GM12872 (cell line): ENCODE measurements around the gene PYY.

Experiments used
- CTCF ChIP-seq: IDR thresholded peaks from 3 replicates; pipeline ENCODE4 v1.5.1; 2011; ENCODE audit warnings: low read depth, mild to moderate bottlenecking, low read length, moderate library complexity; ENCODE audit not compliant: insufficient read depth

PYY gene

GRCh38 chr17:43946781-43947180 lies 7.0 kb downstream of the PYY start:
- no peak for TF ChIP-seq CTCF

- no peak for TF ChIP-seq CTCF
Observed at GRCh38 chr17:43945074-43945829, 8.5 kb downstream of the PYY start.

- TF ChIP-seq CTCF: no peak
Observed at GRCh38 chr17:43942051-43942685, 11.6 kb downstream of the PYY start, which contains the start of gene PPY. TSS of gene PPY (minus strand) at chr17:43942476. CDS start at chr17:43941654, 822 bp downstream.

- peak; percentile 54 for TF ChIP-seq CTCF
Observed at GRCh38 chr17:43940630-43941029, 13.1 kb downstream of the PYY start.

GRCh38 chr17:43939886-43940285 lies 13.9 kb downstream of the PYY start:
- TF ChIP-seq CTCF: no peak

GRCh38 chr17:43938838-43939182 lies 14.9 kb downstream of the PYY start:
- no peak for TF ChIP-seq CTCF

GRCh38 chr17:43936434-43936833 lies 17.3 kb downstream of the PYY start:
- no peak for TF ChIP-seq CTCF
